Sigmoid colon (tissue), 4 donors: ENCODE results near the gene CDHR5.
"Not testable (repeated sequence)": the region's sequence is repeated elsewhere in the genome, so short reads cannot be mapped to it uniquely, and the experiment has no call there.

Source experiments
- EP300 ChIP-seq, 4 donors: sonication (generic); formaldehyde crosslinking; IDR thresholded peaks; one replicate each; pipeline ENCODE4 v1.6.1; 2017; ENCODE audit warnings: antibody characterized with exemption in 4 of 4
- POLR2A ChIP-seq, 2 donors: fragments of 450-650 bp; IDR thresholded peaks; one replicate each; pipeline ENCODE4 v1.6.1; 2016; ENCODE audit warnings: antibody characterized with exemption in 2 of 2, mild to moderate bottlenecking in 2 of 2, moderate library complexity in 2 of 2
- POLR2AphosphoS5 ChIP-seq, 4 donors: sonication (generic); formaldehyde crosslinking; IDR thresholded peaks; one replicate each; pipeline ENCODE4 v1.6.1; 2017; ENCODE audit warnings: antibody characterized with exemption in 4 of 4
- TF ChIP-seq, protein P1 (sequence below), 4 experiments: fragments of 450-650 bp in 3 of 4; fragments of 200-600 bp in 1 of 4; IDR thresholded peaks; one replicate each; pipeline ENCODE4 v1.5.1; 2016 to 2019; ENCODE audit warnings: antibody characterized with exemption in 4 of 4, mild to moderate bottlenecking in 3 of 4, moderate library complexity in 2 of 4

- TF ChIP-seq, protein P1, sequence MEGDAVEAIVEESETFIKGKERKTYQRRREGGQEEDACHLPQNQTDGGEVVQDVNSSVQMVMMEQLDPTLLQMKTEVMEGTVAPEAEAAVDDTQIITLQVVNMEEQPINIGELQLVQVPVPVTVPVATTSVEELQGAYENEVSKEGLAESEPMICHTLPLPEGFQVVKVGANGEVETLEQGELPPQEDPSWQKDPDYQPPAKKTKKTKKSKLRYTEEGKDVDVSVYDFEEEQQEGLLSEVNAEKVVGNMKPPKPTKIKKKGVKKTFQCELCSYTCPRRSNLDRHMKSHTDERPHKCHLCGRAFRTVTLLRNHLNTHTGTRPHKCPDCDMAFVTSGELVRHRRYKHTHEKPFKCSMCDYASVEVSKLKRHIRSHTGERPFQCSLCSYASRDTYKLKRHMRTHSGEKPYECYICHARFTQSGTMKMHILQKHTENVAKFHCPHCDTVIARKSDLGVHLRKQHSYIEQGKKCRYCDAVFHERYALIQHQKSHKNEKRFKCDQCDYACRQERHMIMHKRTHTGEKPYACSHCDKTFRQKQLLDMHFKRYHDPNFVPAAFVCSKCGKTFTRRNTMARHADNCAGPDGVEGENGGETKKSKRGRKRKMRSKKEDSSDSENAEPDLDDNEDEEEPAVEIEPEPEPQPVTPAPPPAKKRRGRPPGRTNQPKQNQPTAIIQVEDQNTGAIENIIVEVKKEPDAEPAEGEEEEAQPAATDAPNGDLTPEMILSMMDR (IDR thresholded peaks at IDR 0.05), result not testable (repeated sequence)
- not testable (repeated sequence) for TF ChIP-seq POLR2A, POLR2AphosphoS5, EP300 (IDR thresholded peaks at IDR 0.05)
Measured at GRCh38 chr11:574031-574570, 50.7 kb downstream of the CDHR5 start.
